ENCODE data around the gene L3MBTL4.

- TF ChIP-seq CTCF (conservative IDR thresholded peaks at IDR 0.05) = no peak
- TF ChIP-seq EZH2 (IDR thresholded peaks at IDR 0.05; ENCODE audit: low read depth) = no peak
Measured at GRCh38 chr18:6441200-6441599, 26.5 kb upstream of the L3MBTL4 start.
